Calu3 (cell line): ENCODE results near the gene FUZ. TPM values are rescaled to one million over a fixed set of nuclear protein-coding genes. Genes with fewer than 3 reads are reported as not detected.

Experiments used
- BruUV-seq: library from RNA; stranded (reverse); fragments of 400-500 nt; replicated peaks from 2 replicates; lab custom pipeline; 2021; lab: Mats Ljungman, UMichigan
- CTCF ChIA-PET: fragments of 300-600 bp; sonication (Branson Sonifier 250); formaldehyde crosslinking; loops from one replicate; lab custom pipeline; 2022; ENCODE audit warnings: antibody characterized with exemption; lab: Charles Lee
- DNase-seq: peaks from one replicate; pipeline ENCODE4 v3.0.0; 2022
- H3K27ac Mint-ChIP-seq: one replicate; pipeline ENCODE4 v1.8.0; 2022; ENCODE audit warnings: mixed read lengths; ENCODE audit not compliant: unreplicated experiment
- H3K27me3 Mint-ChIP-seq: one replicate; pipeline ENCODE4 v1.8.0; 2022; ENCODE audit warnings: mixed read lengths; ENCODE audit not compliant: unreplicated experiment
- H3K36me3 Mint-ChIP-seq: one replicate; pipeline ENCODE4 v1.8.0; 2022; ENCODE audit warnings: mild to moderate bottlenecking, moderate library complexity, mixed read lengths; ENCODE audit not compliant: insufficient read depth, unreplicated experiment
- H3K4me1 Mint-ChIP-seq: one replicate; pipeline ENCODE4 v1.8.0; 2022; ENCODE audit warnings: mild to moderate bottlenecking, low read depth, mixed read lengths; ENCODE audit not compliant: unreplicated experiment
- H3K4me3 Mint-ChIP-seq: one replicate; pipeline ENCODE4 v1.8.0; 2022; ENCODE audit warnings: mild to moderate bottlenecking, low read depth, moderate library complexity, mixed read lengths; ENCODE audit not compliant: unreplicated experiment
- H3K9me3 Mint-ChIP-seq: one replicate; pipeline ENCODE4 v1.8.0; 2022; ENCODE audit warnings: low read depth, mixed read lengths; ENCODE audit not compliant: unreplicated experiment
- intact Hi-C: fragments of 100-400 bp; cut with micrococcal nuclease; formaldehyde crosslinking; loops from one replicate; pipeline ENCODE4 v1.10.0; 2022; ENCODE audit not compliant: unreplicated experiment
- total RNA-seq: library from RNA; stranded (reverse); gene quantifications from 2 replicates; pipeline ENCODE4 v1.2.3, GENCODE V29; 2022
- TF ChIP-seq, protein P1 (sequence below): fragments of 200-600 bp; IDR thresholded peaks from one replicate; pipeline ENCODE4 v1.8.0; 2022; ENCODE audit warnings: antibody characterized with exemption; ENCODE audit not compliant: unreplicated experiment

The FUZ gene
- total RNA-seq, 1 experiment from 2014 or later: 12.2 TPM

DNA sequence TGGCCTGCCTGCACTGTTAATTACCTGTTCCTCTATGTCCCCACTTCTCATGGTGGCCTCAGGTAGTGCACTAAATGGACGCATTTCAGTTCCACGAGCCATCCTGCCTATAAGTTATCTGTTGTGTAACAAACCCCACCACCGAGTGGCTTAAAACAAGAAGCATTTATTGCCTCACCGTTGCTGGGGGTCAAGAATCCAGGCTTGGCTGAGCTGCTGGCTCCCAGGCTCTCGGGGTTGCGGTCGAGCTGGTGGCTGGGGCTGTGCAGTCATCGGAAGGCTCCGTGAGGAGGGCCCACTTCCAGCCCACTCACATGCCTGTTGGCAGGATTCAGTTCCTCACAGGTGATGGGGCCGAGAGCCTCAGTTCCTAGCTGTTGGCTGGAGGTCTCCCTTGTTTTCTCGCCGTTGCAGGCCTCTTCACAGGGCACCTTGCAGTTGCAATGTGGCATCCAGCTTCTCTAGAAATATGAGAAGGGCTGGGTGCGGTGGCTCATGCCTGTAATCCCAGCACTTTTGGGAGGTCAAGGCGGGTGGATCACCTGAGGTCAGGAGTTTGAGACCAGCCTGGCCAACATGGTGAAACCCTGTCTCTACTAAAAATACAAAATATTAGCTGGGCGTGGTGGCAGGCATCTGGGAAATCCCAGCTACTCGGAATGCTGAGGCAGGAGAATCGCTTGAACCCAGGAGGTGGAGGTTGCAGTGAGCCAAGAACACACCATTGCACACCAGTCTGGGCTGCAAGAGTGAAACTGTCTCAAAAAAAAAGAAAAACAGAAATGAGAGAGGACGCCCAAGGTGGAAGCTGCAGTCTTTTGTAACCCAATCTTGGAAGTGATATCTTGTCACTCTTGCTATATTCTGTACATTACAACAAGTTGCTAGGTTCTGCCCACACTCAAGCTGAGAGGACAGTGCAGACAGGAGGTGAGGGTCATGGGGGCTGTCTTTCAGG lies 31.3 kb upstream of the FUZ start:
- TF ChIP-seq, protein P1, sequence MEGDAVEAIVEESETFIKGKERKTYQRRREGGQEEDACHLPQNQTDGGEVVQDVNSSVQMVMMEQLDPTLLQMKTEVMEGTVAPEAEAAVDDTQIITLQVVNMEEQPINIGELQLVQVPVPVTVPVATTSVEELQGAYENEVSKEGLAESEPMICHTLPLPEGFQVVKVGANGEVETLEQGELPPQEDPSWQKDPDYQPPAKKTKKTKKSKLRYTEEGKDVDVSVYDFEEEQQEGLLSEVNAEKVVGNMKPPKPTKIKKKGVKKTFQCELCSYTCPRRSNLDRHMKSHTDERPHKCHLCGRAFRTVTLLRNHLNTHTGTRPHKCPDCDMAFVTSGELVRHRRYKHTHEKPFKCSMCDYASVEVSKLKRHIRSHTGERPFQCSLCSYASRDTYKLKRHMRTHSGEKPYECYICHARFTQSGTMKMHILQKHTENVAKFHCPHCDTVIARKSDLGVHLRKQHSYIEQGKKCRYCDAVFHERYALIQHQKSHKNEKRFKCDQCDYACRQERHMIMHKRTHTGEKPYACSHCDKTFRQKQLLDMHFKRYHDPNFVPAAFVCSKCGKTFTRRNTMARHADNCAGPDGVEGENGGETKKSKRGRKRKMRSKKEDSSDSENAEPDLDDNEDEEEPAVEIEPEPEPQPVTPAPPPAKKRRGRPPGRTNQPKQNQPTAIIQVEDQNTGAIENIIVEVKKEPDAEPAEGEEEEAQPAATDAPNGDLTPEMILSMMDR: no peak
- Mint-ChIP-seq H3K27me3 (no peaks in the 10 kb centered on the region), H3K4me3 (no peak overlapping the region), H3K9me3 (peaks cover 5% of the 10 kb centered on the region), H3K36me3 (peaks cover 21% of the 10 kb centered on the region), H3K27ac (no peak overlapping the region), H3K4me1 (peaks cover 17% of the 10 kb centered on the region)
- BruUV-seq: no TSS peak
- DNase-seq: no peak
- CTCF ChIA-PET: no interaction called here
- intact Hi-C loops: no loop called here

DNA sequence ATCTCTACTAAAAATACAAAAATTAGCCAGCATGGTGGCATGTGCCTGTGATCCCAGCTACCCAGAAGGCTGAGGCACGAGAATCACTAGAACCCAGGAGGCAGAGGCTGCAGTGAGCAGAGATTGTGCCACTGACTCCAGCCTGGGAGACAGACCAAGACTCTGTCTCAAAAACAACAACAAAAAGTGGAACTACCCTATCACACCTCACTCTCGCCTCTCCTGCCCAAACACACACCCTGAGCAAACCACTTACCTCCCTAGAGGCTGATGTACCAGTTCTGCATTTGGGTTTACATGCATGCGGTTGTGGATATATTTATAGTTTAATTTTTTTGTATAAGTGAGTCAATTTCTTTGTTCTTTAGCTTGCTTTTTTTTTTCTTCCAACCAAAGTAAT lies 30.2 kb upstream of the FUZ start:
- TF ChIP-seq, protein P1: no peak
- CTCF ChIA-PET: interaction anchor here (0.7 kb wide), 1 partner anchor 50 kb away, joined by 3 read pairs; no protein-coding TSS in a partner anchor
- H3K27ac Mint-ChIP-seq: no peak overlapping the region

DNA sequence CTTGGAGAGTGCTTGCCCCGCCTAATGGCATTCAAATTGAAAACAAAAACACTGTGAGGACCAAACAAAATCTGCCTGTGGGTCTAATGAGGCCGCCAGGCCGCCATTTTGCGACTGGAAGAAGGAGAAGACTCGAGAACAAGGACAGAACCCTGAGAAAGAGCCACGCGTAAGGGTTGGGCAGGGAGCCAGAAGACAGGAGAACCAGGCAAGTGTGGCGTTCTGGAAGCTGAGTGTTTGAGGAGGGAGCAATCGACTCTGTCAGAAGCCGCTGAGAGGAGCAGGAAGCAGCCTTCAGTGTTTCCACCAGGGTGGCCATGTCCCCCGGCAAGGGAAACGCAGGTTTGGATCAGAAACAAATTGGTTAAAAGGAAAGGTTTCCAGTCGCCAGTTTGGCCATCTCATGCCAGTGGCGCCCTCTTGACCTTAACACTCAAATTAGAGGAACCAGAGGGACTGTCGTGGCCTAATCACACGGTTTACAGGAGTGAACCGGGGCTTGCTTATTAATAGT lies 27.7 kb upstream of the FUZ start:
- BruUV-seq: no TSS peak
- CTCF ChIA-PET: no interaction called here

More for the DNA sequence above, 30.2 kb upstream of the FUZ start:
- H3K4me1 Mint-ChIP-seq: peaks cover 6% of the 10 kb centered on the region
- H3K4me3 Mint-ChIP-seq: no peak overlapping the region
- DNase-seq: no peak
- intact Hi-C loops: no loop called here
- peaks cover 22% of the 10 kb centered on the region for H3K36me3 Mint-ChIP-seq
- no TSS peak for BruUV-seq
- H3K27me3 Mint-ChIP-seq: no peaks in the 10 kb centered on the region
- H3K9me3 Mint-ChIP-seq: no peaks in the 10 kb centered on the region

DNA sequence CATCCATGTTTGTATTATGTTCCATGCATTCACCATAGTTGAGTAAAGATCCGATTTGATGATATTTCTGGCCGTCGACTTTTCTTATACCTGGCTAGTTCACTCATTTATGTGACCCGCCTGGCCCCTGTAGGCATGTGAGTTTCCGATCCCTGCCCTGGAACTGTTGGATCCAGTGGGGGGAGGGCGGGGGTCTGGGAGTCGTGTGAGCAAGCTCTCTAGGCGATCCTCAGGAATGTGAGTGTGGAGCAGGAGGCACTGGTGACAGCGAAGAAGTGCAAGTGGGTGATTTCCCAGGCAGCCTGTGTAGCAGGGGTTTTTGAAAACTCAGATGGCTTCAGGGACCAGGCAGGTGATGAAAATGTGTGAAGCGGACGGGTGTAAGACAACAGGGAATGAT lies 27.2 kb upstream of the FUZ start:
- BruUV-seq: no TSS peak
- Mint-ChIP-seq H3K27ac (peak overlapping the region; percentile 48), H3K27me3 (no peaks in the 10 kb centered on the region), H3K9me3 (no peaks in the 10 kb centered on the region), H3K36me3 (peaks cover 40% of the 10 kb centered on the region), H3K4me1 (no peaks in the 10 kb centered on the region), H3K4me3 (no peak overlapping the region)
- no peak for DNase-seq
- intact Hi-C loops: no loop called here
- CTCF ChIA-PET: no interaction called here
- TF ChIP-seq, protein P1: no peak

More for the DNA sequence above, 27.7 kb upstream of the FUZ start:
- Mint-ChIP-seq H3K27me3 (no peaks in the 10 kb centered on the region), H3K4me3 (no peak overlapping the region), H3K4me1 (no peaks in the 10 kb centered on the region), H3K9me3 (no peaks in the 10 kb centered on the region), H3K27ac (peak overlapping the region; percentile 48), H3K36me3 (peaks cover 40% of the 10 kb centered on the region)
- DNase-seq: no peak
- intact Hi-C loops: no loop called here
- TF ChIP-seq, protein P1: no peak
